HepG2 (cell line): Measurements from ENCODE around the gene GPLD1. TPM values are rescaled to one million over a fixed set of nuclear protein-coding genes. Genes with fewer than 3 reads are reported as not detected.
"Not testable (repeated sequence)": the region's sequence is repeated elsewhere in the genome, so short reads cannot be mapped to it uniquely, and the experiment has no call there.

Experiments
- ATF7 ChIP-seq, 2 experiments: fragments of 450-650 bp in 1 of 2; sonication (generic) in 1 of 2; formaldehyde crosslinking in 1 of 2; IDR thresholded peaks; 2 replicates each; pipeline versions ENCODE4 v1.4.0 to v1.6.1; 2016 to 2020; ENCODE audit warnings: antibody characterized with exemption in 1 of 2, mild to moderate bottlenecking in 1 of 2, missing genetic modification reagents in 1 of 2
- GATA4 ChIP-seq: sonication (generic); IDR thresholded peaks from 2 replicates; pipeline ENCODE4 v1.6.1; 2016; ENCODE audit warnings: antibody characterized with exemption, low read depth, borderline replicate concordance
- KMT2B ChIP-seq: IDR thresholded peaks from 2 replicates; pipeline ENCODE4 v1.6.1; 2016; ENCODE audit warnings: missing genetic modification reagents, missing compliant biosample characterization
- MYC ChIP-seq: sonication (generic); formaldehyde crosslinking; IDR thresholded peaks from 2 replicates; pipeline ENCODE4 v1.9.0; 2021; ENCODE audit warnings: missing genetic modification reagents, borderline replicate concordance
- NR2F6 ChIP-seq, 2 experiments: IDR thresholded peaks; 2 replicates each; pipeline ENCODE4 v1.6.1; 2016; ENCODE audit warnings: antibody characterized with exemption in 1 of 2, mild to moderate bottlenecking in 1 of 2
- ZBTB3 ChIP-seq: sonication (generic); formaldehyde crosslinking; IDR thresholded peaks from 2 replicates; pipeline ENCODE4 v1.4.0; 2020; ENCODE audit warnings: low read depth, mild to moderate bottlenecking, moderate library complexity, missing genetic modification reagents, borderline replicate concordance
- ZNF230 ChIP-seq: sonication (generic); formaldehyde crosslinking; IDR thresholded peaks from 2 replicates; pipeline ENCODE4 v1.4.0; 2020; ENCODE audit warnings: mild to moderate bottlenecking, missing genetic modification reagents
- ZNF430 ChIP-seq: sonication (generic); formaldehyde crosslinking; IDR thresholded peaks from 2 replicates; pipeline ENCODE4 v1.9.0; 2021; ENCODE audit warnings: mild to moderate bottlenecking, missing genetic modification reagents
- ZNF441 ChIP-seq: sonication (generic); formaldehyde crosslinking; IDR thresholded peaks from 2 replicates; pipeline ENCODE4 v1.7.0; 2021; ENCODE audit warnings: missing genetic modification reagents, borderline replicate concordance
- ZNF501 ChIP-seq: sonication (generic); formaldehyde crosslinking; IDR thresholded peaks from 2 replicates; pipeline ENCODE4 v1.5.1; 2020; ENCODE audit warnings: mild to moderate bottlenecking, moderate library complexity, missing genetic modification reagents
- polyA plus RNA-seq, 8 experiments: library from polyadenylated mRNA; depleted of rRNA in 3 of 8; stranded (reverse) in 7 of 8; unstranded in 1 of 8; fragments of >200 nt; fragmentation: Illumina TruSeq in 4 of 8; extraction: Trizol in 4 of 8; gene quantifications; 2 replicates each; pipeline versions ENCODE4 v1.2.1 to v1.2.3, GENCODE V29; 2011 to 2016; ENCODE audit warnings: low read depth in 4 of 8, missing spikeins in 1 of 8, mixed read lengths in 1 of 8; ENCODE audit not compliant: insufficient read depth in 1 of 8
- total RNA-seq, 5 experiments: library from RNA; depleted of rRNA; stranded (reverse); fragments of >200 nt; fragmentation: Illumina TruSeq; extraction: Trizol; gene quantifications; 2 replicates each; pipeline ENCODE4 v1.2.3, GENCODE V29; 2016; ENCODE audit warnings: low read depth in 1 of 5
- TF ChIP-seq, protein P1 (sequence below): sonication (generic); formaldehyde crosslinking; IDR thresholded peaks from 2 replicates; pipeline ENCODE4 v1.4.0; 2020; ENCODE audit warnings: missing genetic modification reagents, borderline replicate concordance
- TF ChIP-seq, protein P2 (sequence below): sonication (generic); formaldehyde crosslinking; IDR thresholded peaks from 2 replicates; pipeline ENCODE4 v1.5.0; 2020; ENCODE audit warnings: mild to moderate bottlenecking, missing genetic modification reagents
- TF ChIP-seq, protein P3 (sequence below): sonication (generic); formaldehyde crosslinking; IDR thresholded peaks from 2 replicates; pipeline ENCODE4 v1.4.0; 2020; ENCODE audit warnings: mild to moderate bottlenecking, missing genetic modification reagents, borderline replicate concordance
- TF ChIP-seq, protein P4 (sequence below): sonication (generic); formaldehyde crosslinking; IDR thresholded peaks from 2 replicates; pipeline ENCODE4 v1.4.0; 2020; ENCODE audit warnings: missing genetic modification reagents
- TF ChIP-seq, protein P5 (sequence below): sonication (generic); formaldehyde crosslinking; IDR thresholded peaks from 2 replicates; pipeline ENCODE4 v1.4.0; 2020; ENCODE audit warnings: missing genetic modification reagents

Gene GPLD1
- total and polyA plus RNA-seq, 2 of the 13 experiments (the other 11 are each of a cell fraction or from before 2014, with no cell fraction given): 6.2 to 7.6 TPM

DNA sequence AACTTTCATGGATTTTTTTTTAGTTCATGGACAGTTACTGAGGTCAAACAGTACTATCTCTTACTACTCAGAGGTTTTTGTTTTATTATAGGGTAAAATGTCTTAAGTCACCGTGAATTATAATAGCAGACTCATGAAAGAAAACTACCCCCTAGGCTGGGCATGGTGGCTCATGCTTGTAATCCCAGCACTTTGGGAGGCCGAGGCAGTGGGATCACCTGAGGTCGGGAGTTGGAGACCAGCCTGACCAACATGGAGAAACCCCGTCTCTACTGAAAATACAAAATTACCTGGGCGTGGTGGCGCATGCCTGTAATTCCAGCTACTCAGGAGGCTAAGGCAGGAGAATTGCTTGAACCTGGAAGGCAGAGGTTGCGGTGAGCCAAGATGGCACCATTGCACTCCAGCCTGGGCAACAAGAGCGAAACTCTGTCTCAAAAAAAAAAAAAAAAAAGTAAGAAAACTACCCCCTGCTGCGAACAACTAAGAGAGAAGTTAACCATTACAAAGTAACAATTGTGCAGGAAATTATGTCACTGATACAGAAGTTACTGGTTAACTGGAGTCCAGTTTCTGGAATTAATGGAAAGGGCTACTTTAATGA is 106.4 kb downstream of the GPLD1 start (continued):
- peak; percentile 17; the same call in 1 of the 2 replicates for TF ChIP-seq NR2F6 (IDR thresholded peaks at IDR 0.05)
- peak; percentile 45; the same call in 1 of the 2 replicates for TF ChIP-seq NR2F6 (CRISPR knock-in tag; IDR thresholded peaks at IDR 0.05)
- 0 out of 2 replicates have a peak, but pooled peaks have one; percentile 14 for TF ChIP-seq GATA4
- peak; percentile 39; the same call in 1 of the 2 replicates for TF ChIP-seq KMT2B (CRISPR knock-in tag)
- 0 out of 2 replicates have a peak, but pooled peaks have one; percentile 28 for TF ChIP-seq ZNF230 (CRISPR knock-in tag)
- TF ChIP-seq, protein P1, sequence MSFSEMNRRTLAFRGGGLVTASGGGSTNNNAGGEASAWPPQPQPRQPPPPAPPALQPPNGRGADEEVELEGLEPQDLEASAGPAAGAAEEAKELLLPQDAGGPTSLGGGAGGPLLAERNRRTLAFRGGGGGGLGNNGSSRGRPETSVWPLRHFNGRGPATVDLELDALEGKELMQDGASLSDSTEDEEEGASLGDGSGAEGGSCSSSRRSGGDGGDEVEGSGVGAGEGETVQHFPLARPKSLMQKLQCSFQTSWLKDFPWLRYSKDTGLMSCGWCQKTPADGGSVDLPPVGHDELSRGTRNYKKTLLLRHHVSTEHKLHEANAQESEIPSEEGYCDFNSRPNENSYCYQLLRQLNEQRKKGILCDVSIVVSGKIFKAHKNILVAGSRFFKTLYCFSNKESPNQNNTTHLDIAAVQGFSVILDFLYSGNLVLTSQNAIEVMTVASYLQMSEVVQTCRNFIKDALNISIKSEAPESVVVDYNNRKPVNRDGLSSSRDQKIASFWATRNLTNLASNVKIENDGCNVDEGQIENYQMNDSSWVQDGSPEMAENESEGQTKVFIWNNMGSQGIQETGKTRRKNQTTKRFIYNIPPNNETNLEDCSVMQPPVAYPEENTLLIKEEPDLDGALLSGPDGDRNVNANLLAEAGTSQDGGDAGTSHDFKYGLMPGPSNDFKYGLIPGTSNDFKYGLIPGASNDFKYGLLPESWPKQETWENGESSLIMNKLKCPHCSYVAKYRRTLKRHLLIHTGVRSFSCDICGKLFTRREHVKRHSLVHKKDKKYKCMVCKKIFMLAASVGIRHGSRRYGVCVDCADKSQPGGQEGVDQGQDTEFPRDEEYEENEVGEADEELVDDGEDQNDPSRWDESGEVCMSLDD (CRISPR knock-in tag): 0 out of 2 replicates have a peak, but pooled peaks have one; percentile 31
- TF ChIP-seq ZNF501 (CRISPR knock-in tag): 0 out of 2 replicates have a peak, but pooled peaks have one; percentile 55
- peak; percentile 39; the same call in 1 of the 2 replicates for TF ChIP-seq ZNF441 (CRISPR knock-in tag)
- TF ChIP-seq ZNF430: 0 out of 2 replicates have a peak, but pooled peaks have one; percentile 54
- TF ChIP-seq, protein P2, sequence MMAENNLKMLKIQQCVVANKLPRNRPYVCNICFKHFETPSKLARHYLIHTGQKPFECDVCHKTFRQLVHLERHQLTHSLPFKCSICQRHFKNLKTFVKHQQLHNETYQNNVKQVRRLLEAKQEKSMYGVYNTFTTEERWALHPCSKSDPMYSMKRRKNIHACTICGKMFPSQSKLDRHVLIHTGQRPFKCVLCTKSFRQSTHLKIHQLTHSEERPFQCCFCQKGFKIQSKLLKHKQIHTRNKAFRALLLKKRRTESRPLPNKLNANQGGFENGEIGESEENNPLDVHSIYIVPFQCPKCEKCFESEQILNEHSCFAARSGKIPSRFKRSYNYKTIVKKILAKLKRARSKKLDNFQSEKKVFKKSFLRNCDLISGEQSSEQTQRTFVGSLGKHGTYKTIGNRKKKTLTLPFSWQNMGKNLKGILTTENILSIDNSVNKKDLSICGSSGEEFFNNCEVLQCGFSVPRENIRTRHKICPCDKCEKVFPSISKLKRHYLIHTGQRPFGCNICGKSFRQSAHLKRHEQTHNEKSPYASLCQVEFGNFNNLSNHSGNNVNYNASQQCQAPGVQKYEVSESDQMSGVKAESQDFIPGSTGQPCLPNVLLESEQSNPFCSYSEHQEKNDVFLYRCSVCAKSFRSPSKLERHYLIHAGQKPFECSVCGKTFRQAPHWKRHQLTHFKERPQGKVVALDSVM (CRISPR knock-in tag): peak; percentile 60; the same call in 1 of the 2 replicates
- TF ChIP-seq, protein P3, sequence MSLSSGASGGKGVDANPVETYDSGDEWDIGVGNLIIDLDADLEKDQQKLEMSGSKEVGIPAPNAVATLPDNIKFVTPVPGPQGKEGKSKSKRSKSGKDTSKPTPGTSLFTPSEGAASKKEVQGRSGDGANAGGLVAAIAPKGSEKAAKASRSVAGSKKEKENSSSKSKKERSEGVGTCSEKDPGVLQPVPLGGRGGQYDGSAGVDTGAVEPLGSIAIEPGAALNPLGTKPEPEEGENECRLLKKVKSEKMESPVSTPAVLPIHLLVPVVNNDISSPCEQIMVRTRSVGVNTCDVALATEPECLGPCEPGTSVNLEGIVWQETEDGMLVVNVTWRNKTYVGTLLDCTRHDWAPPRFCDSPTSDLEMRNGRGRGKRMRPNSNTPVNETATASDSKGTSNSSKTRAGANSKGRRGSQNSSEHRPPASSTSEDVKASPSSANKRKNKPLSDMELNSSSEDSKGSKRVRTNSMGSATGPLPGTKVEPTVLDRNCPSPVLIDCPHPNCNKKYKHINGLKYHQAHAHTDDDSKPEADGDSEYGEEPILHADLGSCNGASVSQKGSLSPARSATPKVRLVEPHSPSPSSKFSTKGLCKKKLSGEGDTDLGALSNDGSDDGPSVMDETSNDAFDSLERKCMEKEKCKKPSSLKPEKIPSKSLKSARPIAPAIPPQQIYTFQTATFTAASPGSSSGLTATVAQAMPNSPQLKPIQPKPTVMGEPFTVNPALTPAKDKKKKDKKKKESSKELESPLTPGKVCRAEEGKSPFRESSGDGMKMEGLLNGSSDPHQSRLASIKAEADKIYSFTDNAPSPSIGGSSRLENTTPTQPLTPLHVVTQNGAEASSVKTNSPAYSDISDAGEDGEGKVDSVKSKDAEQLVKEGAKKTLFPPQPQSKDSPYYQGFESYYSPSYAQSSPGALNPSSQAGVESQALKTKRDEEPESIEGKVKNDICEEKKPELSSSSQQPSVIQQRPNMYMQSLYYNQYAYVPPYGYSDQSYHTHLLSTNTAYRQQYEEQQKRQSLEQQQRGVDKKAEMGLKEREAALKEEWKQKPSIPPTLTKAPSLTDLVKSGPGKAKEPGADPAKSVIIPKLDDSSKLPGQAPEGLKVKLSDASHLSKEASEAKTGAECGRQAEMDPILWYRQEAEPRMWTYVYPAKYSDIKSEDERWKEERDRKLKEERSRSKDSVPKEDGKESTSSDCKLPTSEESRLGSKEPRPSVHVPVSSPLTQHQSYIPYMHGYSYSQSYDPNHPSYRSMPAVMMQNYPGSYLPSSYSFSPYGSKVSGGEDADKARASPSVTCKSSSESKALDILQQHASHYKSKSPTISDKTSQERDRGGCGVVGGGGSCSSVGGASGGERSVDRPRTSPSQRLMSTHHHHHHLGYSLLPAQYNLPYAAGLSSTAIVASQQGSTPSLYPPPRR: peak; percentile 20; the same call in 1 of the 2 replicates
- TF ChIP-seq, protein P4, sequence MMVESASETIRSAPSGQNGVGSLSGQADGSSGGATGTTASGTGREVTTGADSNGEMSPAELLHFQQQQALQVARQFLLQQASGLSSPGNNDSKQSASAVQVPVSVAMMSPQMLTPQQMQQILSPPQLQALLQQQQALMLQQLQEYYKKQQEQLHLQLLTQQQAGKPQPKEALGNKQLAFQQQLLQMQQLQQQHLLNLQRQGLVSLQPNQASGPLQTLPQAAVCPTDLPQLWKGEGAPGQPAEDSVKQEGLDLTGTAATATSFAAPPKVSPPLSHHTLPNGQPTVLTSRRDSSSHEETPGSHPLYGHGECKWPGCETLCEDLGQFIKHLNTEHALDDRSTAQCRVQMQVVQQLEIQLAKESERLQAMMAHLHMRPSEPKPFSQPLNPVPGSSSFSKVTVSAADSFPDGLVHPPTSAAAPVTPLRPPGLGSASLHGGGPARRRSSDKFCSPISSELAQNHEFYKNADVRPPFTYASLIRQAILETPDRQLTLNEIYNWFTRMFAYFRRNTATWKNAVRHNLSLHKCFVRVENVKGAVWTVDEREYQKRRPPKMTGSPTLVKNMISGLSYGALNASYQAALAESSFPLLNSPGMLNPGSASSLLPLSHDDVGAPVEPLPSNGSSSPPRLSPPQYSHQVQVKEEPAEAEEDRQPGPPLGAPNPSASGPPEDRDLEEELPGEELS: peak; percentile 68
- TF ChIP-seq, protein P5, sequence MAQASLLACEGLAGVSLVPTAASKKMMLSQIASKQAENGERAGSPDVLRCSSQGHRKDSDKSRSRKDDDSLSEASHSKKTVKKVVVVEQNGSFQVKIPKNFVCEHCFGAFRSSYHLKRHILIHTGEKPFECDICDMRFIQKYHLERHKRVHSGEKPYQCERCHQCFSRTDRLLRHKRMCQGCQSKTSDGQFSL: peak; percentile 38; the same call in 1 of the 2 replicates
- TF ChIP-seq ATF7 (IDR thresholded peaks at IDR 0.05): peak; percentile 31; the same call in 1 of the 2 replicates
- not testable (repeated sequence) for TF ChIP-seq ATF7 (CRISPR knock-in tag; IDR thresholded peaks at IDR 0.05)
- TF ChIP-seq ZBTB3 (CRISPR knock-in tag): 0 out of 2 replicates have a peak, but pooled peaks have one; percentile 57
- TF ChIP-seq MYC (CRISPR knock-in tag): peak; percentile 46; the same call in 1 of the 2 replicates
